Measurements from ENCODE around the gene AOX1.

- no peak for TF ChIP-seq POLR2A (IDR thresholded peaks at IDR 0.05; ENCODE audit: low read depth, low read length)
- no peak for TF ChIP-seq TAF1 (IDR thresholded peaks at IDR 0.05; ENCODE audit: low read depth, low read length)
- no peak for TF ChIP-seq POLR2AphosphoS5 (IDR thresholded peaks at IDR 0.05; ENCODE audit: low read depth, low read length)
- TF ChIP-seq POU2F2 (IDR thresholded peaks at IDR 0.05; ENCODE audit: low read depth, low read length): no peak
- no peak for TF ChIP-seq PAX5 (IDR thresholded peaks at IDR 0.05; ENCODE audit: insufficient read depth, low read length, severe bottlenecking)
Observed at GRCh38 chr2:200635251-200635650, 49.4 kb downstream of the AOX1 start.

Measured in GM12891 (cell line).